Activated CD4-positive, alpha-beta T cell treated with anti-CD3 and anti-CD28 coated beads for 48 hours (primary cell): ENCODE measurements around the gene HIPK4.

ENCODE experiments used
- DNase-seq: peaks from one replicate; pipeline ENCODE4 v3.0.0-alpha.2; 2020

Gene HIPK4

GRCh38 chr19:40365613-40366401, 24.2 kb downstream of the HIPK4 start:
- peak; percentile 76 for DNase-seq

GRCh38 chr19:40365010-40365409, 25.0 kb downstream of the HIPK4 start:
- DNase-seq: no peak

- no peak for DNase-seq
Measured at GRCh38 chr19:40363069-40363468, 26.9 kb downstream of the HIPK4 start.

GRCh38 chr19:40362160-40362559, 27.8 kb downstream of the HIPK4 start:
- no peak for DNase-seq

GRCh38 chr19:40360708-40361241, 29.2 kb downstream of the HIPK4 start:
- no peak for DNase-seq

GRCh38 chr19:40360020-40360707, 29.8 kb downstream of the HIPK4 start:
- no peak for DNase-seq

GRCh38 chr19:40358773-40359172, 31.2 kb downstream of the HIPK4 start:
- no peak for DNase-seq

GRCh38 chr19:40357640-40358039, 32.3 kb downstream of the HIPK4 start:
- no peak for DNase-seq

DNA sequence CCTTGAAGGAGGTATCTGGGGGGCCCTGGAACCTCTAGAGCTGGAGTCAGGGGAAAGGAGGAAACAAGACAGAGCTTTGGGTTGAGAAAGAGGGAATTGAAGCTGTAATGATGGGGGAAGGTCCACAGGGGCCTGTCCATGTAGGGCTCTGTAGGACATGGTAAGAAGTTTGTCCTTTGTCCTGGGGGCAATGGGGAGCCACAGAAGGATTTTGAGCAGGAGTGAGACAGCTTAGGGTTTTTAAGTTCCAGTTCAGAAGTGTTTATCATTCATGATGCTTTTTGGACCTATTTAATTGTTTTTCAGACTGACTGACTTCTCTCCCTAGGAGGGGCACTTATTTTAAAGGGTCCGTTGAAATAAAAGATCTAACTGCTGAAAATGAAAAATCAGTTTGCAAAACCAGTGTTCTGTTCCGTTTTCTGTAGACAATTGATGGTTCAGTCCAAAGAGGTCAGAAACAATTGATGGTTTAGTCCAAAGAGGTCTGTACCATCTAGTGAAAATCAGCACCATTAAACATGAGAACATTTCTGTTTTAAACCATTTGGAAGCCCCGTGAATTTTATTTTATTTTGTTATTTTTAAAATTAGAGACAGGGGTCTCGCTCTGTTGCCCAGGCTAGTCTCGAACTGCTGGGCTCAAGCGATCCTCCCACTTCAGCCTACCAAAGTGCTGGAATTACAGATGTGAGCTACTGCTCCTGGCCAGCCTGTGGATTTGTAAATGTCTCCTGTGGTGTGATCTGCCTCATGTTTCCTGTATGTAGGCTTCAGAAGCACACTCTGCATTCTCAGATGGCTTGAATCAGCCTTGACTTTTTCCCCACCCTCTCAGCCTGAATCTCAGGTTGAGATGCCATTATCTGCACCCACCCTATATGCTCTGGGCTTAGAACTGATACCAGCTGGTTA, 33.0 kb downstream of the HIPK4 start:
- no peak for DNase-seq

DNA sequence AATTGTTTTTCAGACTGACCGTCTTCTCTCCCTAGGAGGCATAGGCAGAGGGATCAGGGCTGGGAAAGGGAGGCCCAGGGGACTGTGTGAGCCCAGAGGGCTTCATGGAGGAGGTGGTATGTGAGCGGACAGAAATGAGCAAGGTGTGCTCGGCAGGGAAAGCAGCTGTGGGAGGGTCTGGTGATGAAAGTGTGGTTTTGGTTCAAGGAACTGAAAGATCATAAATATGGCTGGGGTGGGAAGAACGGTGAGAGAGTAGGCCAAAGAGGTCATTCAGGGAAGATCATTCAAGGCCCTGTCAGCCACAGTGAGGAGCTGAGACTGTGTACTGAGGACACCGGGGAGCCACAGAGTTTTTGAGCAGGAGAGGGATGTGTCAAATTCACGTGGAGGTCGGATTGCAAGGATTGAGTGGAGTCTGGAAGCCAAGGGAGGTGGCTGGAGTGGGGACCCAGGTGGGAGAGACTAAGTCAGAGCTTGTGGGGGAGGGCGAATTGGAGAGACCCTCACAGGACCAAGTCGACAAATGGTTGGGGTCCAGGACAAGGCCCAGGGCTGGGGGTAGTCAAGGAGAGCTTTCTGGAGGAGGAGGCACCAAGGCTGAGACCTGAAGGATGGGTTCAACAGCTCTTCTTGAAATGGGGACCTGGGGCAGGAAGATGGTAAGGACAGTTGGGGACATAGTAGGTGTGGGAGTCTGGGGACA, 33.9 kb downstream of the HIPK4 start:
- DNase-seq: no peak

DNA sequence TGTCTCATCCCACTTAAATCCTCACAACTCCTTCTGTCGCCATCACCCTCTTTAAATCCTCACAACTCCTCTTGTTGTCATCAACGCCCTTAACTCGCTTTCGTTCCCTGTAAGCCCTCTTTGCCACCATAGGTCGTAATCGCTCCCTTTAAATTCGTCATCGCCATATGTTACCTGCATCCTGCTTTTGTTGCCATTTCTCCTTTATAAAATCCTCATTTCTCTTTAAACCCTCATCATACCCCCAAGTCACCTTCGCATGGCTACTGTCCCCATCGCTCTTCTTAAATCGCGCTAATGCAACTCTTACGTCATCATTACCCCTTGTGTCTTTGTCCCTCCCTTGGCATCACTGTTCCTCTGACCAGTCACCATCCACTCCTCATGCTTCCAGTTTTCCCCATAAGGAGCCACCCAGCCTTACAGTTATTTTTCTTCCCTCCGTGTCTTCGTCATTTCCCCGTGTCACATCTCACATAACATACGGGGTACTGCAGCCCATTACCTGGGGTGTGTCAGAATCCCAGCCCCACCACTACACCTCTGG, 40.9 kb downstream of the HIPK4 start:
- peak; percentile 10 for DNase-seq

DNA sequence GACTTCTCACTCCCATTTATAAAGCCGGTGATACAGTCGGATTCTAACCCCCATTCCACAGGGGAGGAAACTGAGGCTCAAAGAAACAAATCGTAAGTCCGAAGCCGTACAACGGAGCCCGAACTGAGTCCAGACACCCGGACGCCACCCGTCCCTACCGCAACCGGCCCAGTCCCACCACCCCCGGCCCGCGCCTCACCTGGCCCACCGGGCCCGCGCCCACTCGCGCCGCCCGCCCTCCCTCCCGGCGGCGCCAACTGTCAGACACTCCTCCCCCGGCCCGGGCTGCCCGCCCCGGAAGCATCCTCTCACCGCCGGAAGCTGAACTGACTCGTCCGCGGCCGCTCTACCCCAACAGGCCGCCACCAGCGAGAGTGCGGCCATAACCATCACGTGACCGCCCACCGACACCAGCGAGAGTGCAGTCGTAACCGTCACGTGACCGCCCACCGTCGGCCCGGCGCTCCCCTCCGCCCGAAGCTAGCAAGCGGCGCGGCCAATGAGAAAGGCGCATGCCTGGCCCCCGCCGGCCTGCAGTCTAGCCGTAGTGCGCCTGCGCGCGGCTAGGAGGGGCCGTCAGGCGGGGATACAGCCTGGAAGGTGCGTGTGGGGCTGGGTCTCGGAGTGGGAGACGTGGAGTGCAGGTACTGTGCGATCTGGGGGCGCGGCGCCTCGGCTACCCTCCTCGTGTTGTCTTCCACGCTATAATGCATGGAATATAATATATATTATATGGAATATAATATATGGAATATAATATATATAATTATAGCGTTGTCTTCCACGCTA, 41.7 kb downstream of the HIPK4 start, which contains the start of the genes C19orf47 and PLD3:
C19orf47 (minus strand) TSS at position 273 of the 789 bp plus-strand sequence. CDS start 6,540 bp downstream, outside the sequence.
PLD3 (plus strand) TSS at position 571 of the 789 bp plus-strand sequence. CDS start 17,789 bp downstream, outside the sequence.
- DNase-seq: peak; percentile 99

- no peak for DNase-seq
Measured at GRCh38 chr19:40344422-40344821, 45.6 kb downstream of the HIPK4 start.

DNA sequence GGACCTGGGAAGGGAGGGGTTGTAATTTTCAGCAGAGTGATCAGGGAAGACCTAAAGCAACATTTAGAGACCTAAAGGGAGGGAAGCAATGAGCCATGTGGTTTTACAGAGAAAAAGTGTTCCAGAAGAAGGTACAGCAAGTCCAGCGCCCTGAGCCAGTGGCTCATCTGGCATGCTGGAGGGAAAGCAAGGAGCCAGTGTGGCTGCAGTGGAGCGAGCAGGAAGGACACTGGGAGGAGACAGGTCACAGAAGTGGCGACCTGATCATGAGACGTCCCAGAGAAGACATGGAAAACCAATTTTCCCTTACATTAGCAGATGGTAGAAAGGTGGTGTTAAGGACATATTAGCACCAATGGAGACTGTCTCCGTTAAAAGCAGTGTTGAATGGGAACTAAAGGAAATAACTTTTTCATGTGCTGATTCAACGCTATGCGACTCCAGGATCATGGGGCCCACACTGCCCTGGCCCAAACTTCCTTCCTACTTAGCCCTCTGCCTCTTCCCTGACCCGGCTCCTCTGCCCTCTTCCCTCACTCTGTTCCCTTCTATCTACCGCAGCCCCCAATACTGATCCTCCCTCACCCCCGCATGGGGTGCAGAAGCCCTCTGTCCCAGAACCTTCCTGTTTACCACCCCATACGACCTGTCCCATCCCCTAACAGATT, 47.2 kb downstream of the HIPK4 start:
- no peak for DNase-seq

DNA sequence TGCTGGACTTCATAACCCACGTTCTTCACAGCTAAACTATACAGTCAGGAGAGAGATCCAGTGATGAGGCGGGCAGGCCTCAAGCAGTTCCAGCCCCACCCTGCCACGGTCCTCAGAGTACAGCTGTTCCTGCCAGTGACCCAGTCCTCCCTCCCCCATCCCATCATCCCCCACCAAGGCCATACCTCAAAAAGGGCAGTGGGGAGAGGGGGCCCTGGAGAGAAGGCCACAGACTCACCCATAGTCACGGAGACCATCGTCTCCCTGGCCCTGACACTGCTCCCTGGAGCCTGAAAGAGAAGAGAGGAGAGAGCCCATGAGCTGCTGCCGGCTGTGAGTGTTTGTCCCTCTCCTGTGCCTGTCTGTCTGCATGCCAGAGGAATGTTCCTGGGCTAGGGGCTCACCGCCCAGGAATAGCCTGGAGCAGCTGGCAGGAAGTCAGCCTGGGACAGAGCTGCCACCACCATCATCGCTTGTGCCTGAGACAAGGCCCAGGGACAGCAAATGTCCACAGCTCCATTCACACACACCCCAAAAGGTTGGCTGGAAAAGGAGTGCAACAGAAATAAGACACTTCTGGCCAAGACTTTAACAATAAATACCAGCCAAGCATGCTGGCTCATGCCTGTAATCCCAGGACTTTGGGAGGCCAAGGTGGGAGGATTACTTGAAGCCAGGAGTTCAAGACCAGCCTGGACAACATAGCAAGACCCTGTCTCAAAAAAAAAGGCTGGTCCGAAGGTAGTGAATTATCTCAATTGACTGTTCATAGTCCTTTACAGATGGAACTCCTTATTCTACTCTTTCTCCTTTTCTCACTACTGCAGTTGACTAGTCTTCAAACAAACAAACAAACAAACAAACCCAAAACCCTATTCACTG, 48.1 kb downstream of the HIPK4 start:
- no peak for DNase-seq

- DNase-seq: no peak
Measured at GRCh38 chr19:40339018-40339728, 50.8 kb downstream of the HIPK4 start.

- no peak for DNase-seq
Measured at GRCh38 chr19:40337594-40337993, 52.4 kb downstream of the HIPK4 start.

- DNase-seq: no peak
Measured at GRCh38 chr19:40337107-40337506, 52.9 kb downstream of the HIPK4 start.

GRCh38 chr19:40336601-40336900, 53.4 kb downstream of the HIPK4 start:
- no peak for DNase-seq
